T-helper 17 cell (primary cell): Measurements from ENCODE around the gene ADD3. TPM values are rescaled to one million over a fixed set of nuclear protein-coding genes. Genes with fewer than 3 reads are reported as not detected.

Experiments used
- ATAC-seq: fragments of 150-1000 bp; cut with Tn5 transposase; 2 replicates; pipeline ENCODE4 v1.10.0; 2021; ENCODE audit warnings: mild to moderate bottlenecking, moderate library complexity
- DNase-seq, 3 donors: peaks; one replicate each; pipeline versions ENCODE4 v3.0.0 to v3.0.0-alpha.2; 2020 to 2021
- H3K9me3 ChIP-seq: one replicate; pipeline ENCODE4 v1.7.0; 2013; ENCODE audit warnings: low read length, mild to moderate bottlenecking; ENCODE audit not compliant: control insufficient read depth, poor library complexity, severe bottlenecking
- H3K27ac Mint-ChIP-seq: one replicate; pipeline ENCODE4 v1.8.0; 2022; ENCODE audit warnings: mild to moderate bottlenecking, moderate library complexity, mixed read lengths
- H3K27me3 Mint-ChIP-seq: one replicate; pipeline ENCODE4 v1.8.0; 2022; ENCODE audit warnings: mixed read lengths
- H3K36me3 Mint-ChIP-seq: one replicate; pipeline ENCODE4 v1.8.0; 2022; ENCODE audit warnings: low read depth, mixed read lengths
- H3K4me1 Mint-ChIP-seq: one replicate; pipeline ENCODE4 v1.8.0; 2022; ENCODE audit warnings: mild to moderate bottlenecking, mixed read lengths
- H3K4me3 Mint-ChIP-seq: one replicate; pipeline ENCODE4 v1.8.0; 2022; ENCODE audit warnings: mild to moderate bottlenecking, moderate library complexity, mixed read lengths
- total RNA-seq, 4 donors: library from RNA in 2 of 4; stranded (reverse) in 2 of 4; gene quantifications; one replicate each; pipeline ENCODE4 v1.2.3 and lab custom pipeline; 2022 to 2026

The ADD3 gene
- total RNA-seq, 2 donors from 2014 or later = 343 to 351 TPM

GRCh38 chr10:110077436-110078130 is 69.8 kb downstream of the ADD3 start:
- H3K27me3 Mint-ChIP-seq = no peaks in the 10 kb centered on the region
- H3K27ac Mint-ChIP-seq = peak overlapping the region; percentile 98
- peaks cover 64% of the 10 kb centered on the region for H3K4me1 Mint-ChIP-seq
- no peaks in the 10 kb centered on the region for H3K9me3 ChIP-seq
- DNase-seq = no peak
- H3K36me3 Mint-ChIP-seq = no peaks in the 10 kb centered on the region
- ATAC-seq = peak; percentile 39
- peak overlapping the region; percentile 93 for H3K4me3 Mint-ChIP-seq

GRCh38 chr10:110078317-110078716 is 70.5 kb downstream of the ADD3 start:
- H3K9me3 ChIP-seq = no peaks in the 10 kb centered on the region
- no peaks in the 10 kb centered on the region for H3K36me3 Mint-ChIP-seq
- H3K4me3 Mint-ChIP-seq = peak overlapping the region; percentile 93
- H3K27ac Mint-ChIP-seq = peak overlapping the region; percentile 98
- peaks cover 66% of the 10 kb centered on the region for H3K4me1 Mint-ChIP-seq
- H3K27me3 Mint-ChIP-seq = no peaks in the 10 kb centered on the region
- no peak for ATAC-seq
- no peak for DNase-seq

- no peaks in the 10 kb centered on the region for H3K27me3 Mint-ChIP-seq
- H3K36me3 Mint-ChIP-seq = no peaks in the 10 kb centered on the region
- peaks cover 63% of the 10 kb centered on the region for H3K4me1 Mint-ChIP-seq
- DNase-seq = no peak
- peak; percentile 22 for ATAC-seq
- no peaks in the 10 kb centered on the region for H3K9me3 ChIP-seq
- H3K4me3 Mint-ChIP-seq = peak overlapping the region; percentile 47
- peak overlapping the region; percentile 98 for H3K27ac Mint-ChIP-seq
Observed at GRCh38 chr10:110081911-110082310, 74.1 kb downstream of the ADD3 start.

- DNase-seq = no peak
- no peaks in the 10 kb centered on the region for H3K9me3 ChIP-seq
- Mint-ChIP-seq H3K4me3 (no peak overlapping the region), H3K27ac (peak overlapping the region; percentile 67), H3K36me3 (no peaks in the 10 kb centered on the region), H3K27me3 (no peaks in the 10 kb centered on the region), H3K4me1 (peaks cover 59% of the 10 kb centered on the region)
- ATAC-seq = no peak
Observed at GRCh38 chr10:110083884-110084283, 76.1 kb downstream of the ADD3 start.

GRCh38 chr10:110087682-110088081 is 79.9 kb downstream of the ADD3 start:
- no peaks in the 10 kb centered on the region for H3K36me3 Mint-ChIP-seq
- peak overlapping the region; percentile 2 for H3K4me3 Mint-ChIP-seq

GRCh38 chr10:110088367-110089104 is 80.8 kb downstream of the ADD3 start:
- Mint-ChIP-seq H3K36me3 (no peaks in the 10 kb centered on the region), H3K4me3 (no peak overlapping the region), H3K27ac (peak overlapping the region; percentile 19), H3K4me1 (peaks cover 45% of the 10 kb centered on the region), H3K27me3 (no peaks in the 10 kb centered on the region)
- no peaks in the 10 kb centered on the region for H3K9me3 ChIP-seq
- ATAC-seq = no peak
- DNase-seq = no peak

More at GRCh38 chr10:110087682-110088081, 79.9 kb downstream of the ADD3 start:
- no peaks in the 10 kb centered on the region for H3K9me3 ChIP-seq
- ATAC-seq (no peak), DNase-seq (no peak)
- Mint-ChIP-seq H3K4me1 (peaks cover 51% of the 10 kb centered on the region), H3K27ac (peak overlapping the region; percentile 19), H3K27me3 (no peaks in the 10 kb centered on the region)

GRCh38 chr10:110091830-110092229 is 84.0 kb downstream of the ADD3 start:
- ATAC-seq = no peak
- H3K9me3 ChIP-seq = no peaks in the 10 kb centered on the region
- Mint-ChIP-seq H3K4me1 (peaks cover 40% of the 10 kb centered on the region), H3K27me3 (no peaks in the 10 kb centered on the region), H3K36me3 (no peaks in the 10 kb centered on the region), H3K27ac (peak overlapping the region; percentile 1), H3K4me3 (no peak overlapping the region)
- DNase-seq = no peak

- no peaks in the 10 kb centered on the region for H3K9me3 ChIP-seq
- H3K4me3 Mint-ChIP-seq = no peak overlapping the region
- peak overlapping the region; percentile 39 for H3K27ac Mint-ChIP-seq
- H3K4me1 Mint-ChIP-seq = peaks cover 39% of the 10 kb centered on the region
- no peaks in the 10 kb centered on the region for H3K27me3 Mint-ChIP-seq
- no peaks in the 10 kb centered on the region for H3K36me3 Mint-ChIP-seq
- ATAC-seq (no peak), DNase-seq (no peak)
Observed at GRCh38 chr10:110093722-110094121, 85.9 kb downstream of the ADD3 start.

- H3K36me3 Mint-ChIP-seq = no peaks in the 10 kb centered on the region
- no peak for DNase-seq
- no peaks in the 10 kb centered on the region for H3K27me3 Mint-ChIP-seq
- no peaks in the 10 kb centered on the region for H3K9me3 ChIP-seq
- H3K4me3 Mint-ChIP-seq = no peak overlapping the region
- H3K4me1 Mint-ChIP-seq = peaks cover 42% of the 10 kb centered on the region
- ATAC-seq = no peak
- no peak overlapping the region for H3K27ac Mint-ChIP-seq
Observed at GRCh38 chr10:110094786-110095185, 87.0 kb downstream of the ADD3 start.

GRCh38 chr10:110101464-110102144 is 93.8 kb downstream of the ADD3 start:
- H3K9me3 ChIP-seq = no peaks in the 10 kb centered on the region
- Mint-ChIP-seq H3K27ac (peak overlapping the region; percentile 83), H3K27me3 (no peaks in the 10 kb centered on the region), H3K36me3 (peaks cover 2% of the 10 kb centered on the region), H3K4me1 (peaks cover 34% of the 10 kb centered on the region), H3K4me3 (no peak overlapping the region)
- ATAC-seq (no peak), DNase-seq (no peak)

GRCh38 chr10:110103921-110104461 is 96.2 kb downstream of the ADD3 start:
- Mint-ChIP-seq H3K36me3 (peaks cover 5% of the 10 kb centered on the region), H3K4me3 (no peak overlapping the region), H3K27ac (peak overlapping the region; percentile 1), H3K4me1 (peaks cover 32% of the 10 kb centered on the region), H3K27me3 (no peaks in the 10 kb centered on the region)
- peak; percentile 41 for ATAC-seq
- no peaks in the 10 kb centered on the region for H3K9me3 ChIP-seq
- no peak for DNase-seq

- H3K36me3 Mint-ChIP-seq = peaks cover 5% of the 10 kb centered on the region
- H3K4me3 Mint-ChIP-seq = no peak overlapping the region
- peaks cover 26% of the 10 kb centered on the region for H3K4me1 Mint-ChIP-seq
- no peaks in the 10 kb centered on the region for H3K27me3 Mint-ChIP-seq
- ATAC-seq (no peak), DNase-seq (no peak)
- no peak overlapping the region for H3K27ac Mint-ChIP-seq
- H3K9me3 ChIP-seq = no peaks in the 10 kb centered on the region
Observed at GRCh38 chr10:110105873-110106272, 98.1 kb downstream of the ADD3 start.

GRCh38 chr10:110107430-110107829 is 99.6 kb downstream of the ADD3 start:
- peaks cover 22% of the 10 kb centered on the region for H3K4me1 Mint-ChIP-seq
- no peaks in the 10 kb centered on the region for H3K9me3 ChIP-seq
- H3K27ac Mint-ChIP-seq = peak overlapping the region; percentile 87
- no peaks in the 10 kb centered on the region for H3K27me3 Mint-ChIP-seq
- DNase-seq = no peak
- no peak overlapping the region for H3K4me3 Mint-ChIP-seq
- ATAC-seq = no peak
- H3K36me3 Mint-ChIP-seq = peaks cover 5% of the 10 kb centered on the region
